Fibroblast of lung (primary cell): Measurements from ENCODE around the gene EMC10. TPM values are rescaled to one million over a fixed set of nuclear protein-coding genes. Genes with fewer than 3 reads are reported as not detected.
"Not testable (repeated sequence)": the region's sequence is repeated elsewhere in the genome, so short reads cannot be mapped to it uniquely, and the experiment has no call there.

Experiments used
- DNase-seq, 2 donors: peaks; one replicate each; pipeline versions ENCODE4 v3.0.0 to v3.0.0-alpha.2; 2010; ENCODE audit warnings: low read depth in 2 of 2
- H2AFZ ChIP-seq: 2 replicates; pipeline ENCODE4 v1.5.1; 2012; ENCODE audit warnings: low read length, control low read depth, inconsistent platforms
- H3K27ac ChIP-seq: 2 replicates; pipeline ENCODE4 v1.5.1; 2011; ENCODE audit warnings: low read length, control low read depth; ENCODE audit not compliant: insufficient read depth
- H3K27me3 ChIP-seq: 2 replicates; pipeline ENCODE4 v1.5.1; 2011; ENCODE audit warnings: mild to moderate bottlenecking, low read length; ENCODE audit not compliant: control insufficient read depth, insufficient read depth
- H3K36me3 ChIP-seq: 2 replicates; pipeline ENCODE4 v1.5.1; 2011; ENCODE audit warnings: low read length; ENCODE audit not compliant: control insufficient read depth, insufficient read depth
- H3K4me1 ChIP-seq: 2 replicates; pipeline ENCODE4 v1.5.1; 2011; ENCODE audit warnings: low read length; ENCODE audit not compliant: control insufficient read depth, insufficient read depth; ENCODE audit errors: extremely low read depth
- H3K4me2 ChIP-seq: 2 replicates; pipeline ENCODE4 v1.5.1; 2011; ENCODE audit warnings: low read length, control low read depth; ENCODE audit not compliant: insufficient read depth; ENCODE audit errors: extremely low read depth
- H3K4me3 ChIP-seq, 4 experiments: fragments of 200-600 bp in 1 of 4; sonication (generic) in 1 of 4; replicated peaks in 1 of 4; 2 replicates each; pipeline ENCODE4 v1.5.1; 2011 to 2016; ENCODE audit warnings: low read length in 4 of 4, low read depth in 3 of 4, mild to moderate bottlenecking in 3 of 4, control low read depth in 2 of 4, inconsistent platforms in 1 of 4, mixed read lengths in 1 of 4; ENCODE audit not compliant: insufficient read depth in 1 of 4; ENCODE audit errors: control extremely low read depth in 1 of 4
- H3K79me2 ChIP-seq: 2 replicates; pipeline ENCODE4 v1.5.1; 2012; ENCODE audit warnings: mild to moderate bottlenecking, low read length, inconsistent platforms; ENCODE audit not compliant: control insufficient read depth, insufficient read depth
- H3K9ac ChIP-seq: 2 replicates; pipeline ENCODE4 v1.5.1; 2011; ENCODE audit warnings: mild to moderate bottlenecking, low read length, control low read depth; ENCODE audit not compliant: insufficient read depth
- H3K9me3 ChIP-seq: 2 replicates; pipeline ENCODE4 v1.5.1; 2012; ENCODE audit warnings: low read depth, low read length; ENCODE audit not compliant: control insufficient read depth, insufficient read depth
- H4K20me1 ChIP-seq: 2 replicates; pipeline ENCODE4 v1.5.1; 2011; ENCODE audit warnings: low read length; ENCODE audit not compliant: control insufficient read depth, insufficient read depth; ENCODE audit errors: extremely low read depth
- CTCF ChIP-seq, 2 donors: IDR thresholded peaks in 1 of 2; conservative IDR thresholded peaks in 1 of 2; 1 replicate in 1 of 2; 2 replicates in 1 of 2; pipeline ENCODE4 v1.5.1; 2011 to 2012; ENCODE audit warnings: low read length in 2 of 2, control low read depth in 1 of 2, inconsistent platforms in 1 of 2, low read depth in 1 of 2, mild to moderate bottlenecking in 1 of 2
- EZH2 ChIP-seq: IDR thresholded peaks from 2 replicates; pipeline ENCODE4 v1.5.1; 2012; ENCODE audit warnings: low read length, control low read depth, mild to moderate bottlenecking; ENCODE audit errors: missing control alignments
- polyA plus RNA-seq, 2 donors: library from polyadenylated mRNA; depleted of rRNA in 1 of 2; stranded (reverse) in 1 of 2; unstranded in 1 of 2; fragments of >200 nt; gene quantifications; 2 replicates each; pipeline ENCODE4 v1.2.1, GENCODE V29; 2011 to 2012; ENCODE audit warnings: missing spikeins in 1 of 2
- total RNA-seq: library from RNA; depleted of rRNA; stranded (reverse); fragments of >200 nt; gene quantifications from 2 replicates; pipeline ENCODE4 v1.2.1, GENCODE V29; 2014

Gene EMC10
- total and polyA plus RNA-seq, 2 donors (not counting 1 experiment from before 2014, with no cell fraction given) = 40.8 to 42.7 TPM

GRCh38 chr19:50520822-50521465, 44.6 kb downstream of the EMC10 start:
- no peak for TF ChIP-seq CTCF (conservative IDR thresholded peaks at IDR 0.05 in 1 of 2, IDR thresholded peaks at IDR 0.05 in 1 of 2; ENCODE audit: low read depth in 1 of 2, low read length in 2 of 2)
- no peak for TF ChIP-seq EZH2
- Histone ChIP-seq H3K4me3 (no peak overlapping the region), H3K9me3 (no peaks in the 10 kb centered on the region), H4K20me1 (no peaks in the 10 kb centered on the region), H3K27me3 (no peaks in the 10 kb centered on the region), H3K4me2 (no peak overlapping the region), H3K4me1 (no peaks in the 10 kb centered on the region), H3K79me2 (no peaks in the 10 kb centered on the region), H2AFZ (no peak overlapping the region), H3K36me3 (no peaks in the 10 kb centered on the region), H3K27ac (no peak overlapping the region), H3K9ac (no peak overlapping the region)
- no peak for DNase-seq

GRCh38 chr19:50522881-50523280, 46.6 kb downstream of the EMC10 start:
- H3K4me3 ChIP-seq = no peak overlapping the region
- no peaks in the 10 kb centered on the region for H3K27me3 ChIP-seq
- H3K4me1 ChIP-seq = no peaks in the 10 kb centered on the region
- H3K27ac ChIP-seq = no peak overlapping the region
- no peaks in the 10 kb centered on the region for H3K9me3 ChIP-seq
- no peaks in the 10 kb centered on the region for H3K79me2 ChIP-seq
- no peak for TF ChIP-seq CTCF (conservative IDR thresholded peaks at IDR 0.05 in 1 of 2, IDR thresholded peaks at IDR 0.05 in 1 of 2; ENCODE audit: low read depth in 1 of 2, low read length in 2 of 2)
- no peak for TF ChIP-seq EZH2
- H3K9ac ChIP-seq = no peak overlapping the region
- no peak for DNase-seq
- no peak overlapping the region for H3K4me2 ChIP-seq
- no peaks in the 10 kb centered on the region for H3K36me3 ChIP-seq
- H4K20me1 ChIP-seq = no peaks in the 10 kb centered on the region
- H2AFZ ChIP-seq = no peak overlapping the region

- H3K36me3 ChIP-seq, H2AFZ ChIP-seq, H4K20me1 ChIP-seq, H3K9me3 ChIP-seq, H3K79me2 ChIP-seq, H3K4me3 ChIP-seq, H3K27ac ChIP-seq, H3K9ac ChIP-seq, H3K4me1 ChIP-seq, H3K27me3 ChIP-seq, H3K4me2 ChIP-seq, DNase-seq: not testable (repeated sequence)
These were observed 51.7 kb downstream of the EMC10 start for GRCh38 chr19:50528052-50528451.
